Activated CD8-positive, alpha-beta T cell treated with anti-CD3 and anti-CD28 coated beads for 36 hours (primary cell): ENCODE measurements around the gene NEK6. TPM values are rescaled to one million over a fixed set of nuclear protein-coding genes. Genes with fewer than 3 reads are reported as not detected.

Experiments used
- ATAC-seq: fragments of 200-7000 bp; cut with Tn5 transposase; one replicate; pipeline ENCODE4 v1.10.0; 2021; ENCODE audit warnings: mild to moderate bottlenecking, moderate library complexity
- CTCF ChIA-PET: fragments of 350-600 bp; sonication (Branson Sonifier 250); formaldehyde crosslinking; loops from one replicate; lab custom pipeline; 2021; ENCODE audit warnings: antibody characterized with exemption; lab: Charles Lee
- POLR2A ChIA-PET: fragments of 350-600 bp; sonication (Branson Sonifier 250); formaldehyde crosslinking; loops from one replicate; lab custom pipeline; 2021; ENCODE audit warnings: antibody characterized with exemption; lab: Charles Lee
- DNase-seq: peaks from one replicate; pipeline ENCODE4 v3.0.0-alpha.2; 2020
- H3K27ac Mint-ChIP-seq: one replicate; pipeline ENCODE4 v1.8.0; 2021; ENCODE audit warnings: mild to moderate bottlenecking, mixed read lengths
- H3K27me3 Mint-ChIP-seq: one replicate; pipeline ENCODE4 v1.8.0; 2021; ENCODE audit warnings: mixed read lengths
- H3K36me3 Mint-ChIP-seq: one replicate; pipeline ENCODE4 v1.8.0; 2021; ENCODE audit warnings: low read depth, mixed read lengths
- H3K4me1 Mint-ChIP-seq: one replicate; pipeline ENCODE4 v1.8.0; 2021; ENCODE audit warnings: low read depth, mixed read lengths
- H3K4me3 Mint-ChIP-seq: one replicate; pipeline ENCODE4 v1.8.0; 2021; ENCODE audit warnings: mild to moderate bottlenecking, moderate library complexity, mixed read lengths
- H3K9me3 Mint-ChIP-seq: one replicate; pipeline ENCODE4 v1.8.0; 2021; ENCODE audit warnings: mixed read lengths
- intact Hi-C: fragments of 100-400 bp; cut with micrococcal nuclease; formaldehyde crosslinking; loops from one replicate; pipeline ENCODE4 v1.10.0; 2022
- total RNA-seq, 2 experiments: library from RNA; stranded (reverse); gene quantifications; one replicate each; pipeline ENCODE4 v1.2.3, GENCODE V29; 2021
- TF ChIP-seq, protein P1 (sequence below): fragments of 200-600 bp; IDR thresholded peaks from one replicate; pipeline ENCODE4 v1.8.0; 2022; ENCODE audit warnings: antibody characterized with exemption, mild to moderate bottlenecking

Gene NEK6
- total RNA-seq, 2 experiments from 2014 or later, result 20.2 to 21.8 TPM

DNA sequence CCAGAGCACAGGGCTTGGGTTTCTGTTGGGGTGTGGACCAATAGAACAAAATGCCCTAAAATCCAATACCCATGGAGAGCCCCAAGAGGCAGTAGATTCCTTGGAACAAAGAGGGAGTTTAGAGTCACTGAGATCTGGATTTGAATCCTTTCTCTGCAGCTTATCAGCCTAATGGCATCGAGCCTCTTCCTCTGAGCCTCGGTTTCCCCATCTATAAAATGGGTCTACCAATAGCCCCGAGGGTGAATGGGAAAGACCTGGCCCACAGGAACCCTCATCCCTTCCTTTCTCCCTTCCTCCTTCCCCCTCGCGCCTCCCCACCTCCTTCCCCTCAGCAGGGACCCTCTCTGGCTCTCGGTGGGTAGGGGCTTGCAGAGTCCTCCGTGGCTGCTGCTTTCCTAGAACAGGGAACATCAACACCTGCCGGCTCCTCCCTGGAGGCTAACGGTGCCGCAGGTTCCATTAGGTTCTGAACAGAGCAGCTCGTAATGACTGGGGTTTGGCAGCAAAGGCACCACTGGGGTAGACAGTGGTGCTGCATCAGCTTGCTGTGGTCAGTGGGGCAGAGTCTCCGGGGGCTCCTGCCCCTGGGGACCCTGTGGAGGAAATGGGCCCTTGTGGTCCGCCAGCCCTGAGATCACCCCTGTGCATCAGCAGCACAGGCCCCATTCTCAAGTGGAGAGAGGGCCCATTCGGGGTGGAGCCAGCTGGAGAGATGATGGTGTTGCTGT, 40.3 kb downstream of the NEK6 start:
- no peak overlapping the region for H3K27ac Mint-ChIP-seq
- DNase-seq, result no peak
- H3K4me3 Mint-ChIP-seq, result no peak overlapping the region
- no peak for ATAC-seq
- TF ChIP-seq, protein P1, sequence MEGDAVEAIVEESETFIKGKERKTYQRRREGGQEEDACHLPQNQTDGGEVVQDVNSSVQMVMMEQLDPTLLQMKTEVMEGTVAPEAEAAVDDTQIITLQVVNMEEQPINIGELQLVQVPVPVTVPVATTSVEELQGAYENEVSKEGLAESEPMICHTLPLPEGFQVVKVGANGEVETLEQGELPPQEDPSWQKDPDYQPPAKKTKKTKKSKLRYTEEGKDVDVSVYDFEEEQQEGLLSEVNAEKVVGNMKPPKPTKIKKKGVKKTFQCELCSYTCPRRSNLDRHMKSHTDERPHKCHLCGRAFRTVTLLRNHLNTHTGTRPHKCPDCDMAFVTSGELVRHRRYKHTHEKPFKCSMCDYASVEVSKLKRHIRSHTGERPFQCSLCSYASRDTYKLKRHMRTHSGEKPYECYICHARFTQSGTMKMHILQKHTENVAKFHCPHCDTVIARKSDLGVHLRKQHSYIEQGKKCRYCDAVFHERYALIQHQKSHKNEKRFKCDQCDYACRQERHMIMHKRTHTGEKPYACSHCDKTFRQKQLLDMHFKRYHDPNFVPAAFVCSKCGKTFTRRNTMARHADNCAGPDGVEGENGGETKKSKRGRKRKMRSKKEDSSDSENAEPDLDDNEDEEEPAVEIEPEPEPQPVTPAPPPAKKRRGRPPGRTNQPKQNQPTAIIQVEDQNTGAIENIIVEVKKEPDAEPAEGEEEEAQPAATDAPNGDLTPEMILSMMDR, result no peak
- ChIA-PET CTCF (interaction anchor here (1.4 kb wide), 1 partner anchor 171 kb away, joined by 9 read pairs; no protein-coding TSS in a partner anchor), POLR2A (no interaction called here)
- peaks cover 22% of the 10 kb centered on the region for H3K4me1 Mint-ChIP-seq
- H3K9me3 Mint-ChIP-seq, result no peaks in the 10 kb centered on the region
- peaks cover 5% of the 10 kb centered on the region for H3K36me3 Mint-ChIP-seq
- intact Hi-C loops, result no loop called here
- peaks cover 5% of the 10 kb centered on the region for H3K27me3 Mint-ChIP-seq

DNA sequence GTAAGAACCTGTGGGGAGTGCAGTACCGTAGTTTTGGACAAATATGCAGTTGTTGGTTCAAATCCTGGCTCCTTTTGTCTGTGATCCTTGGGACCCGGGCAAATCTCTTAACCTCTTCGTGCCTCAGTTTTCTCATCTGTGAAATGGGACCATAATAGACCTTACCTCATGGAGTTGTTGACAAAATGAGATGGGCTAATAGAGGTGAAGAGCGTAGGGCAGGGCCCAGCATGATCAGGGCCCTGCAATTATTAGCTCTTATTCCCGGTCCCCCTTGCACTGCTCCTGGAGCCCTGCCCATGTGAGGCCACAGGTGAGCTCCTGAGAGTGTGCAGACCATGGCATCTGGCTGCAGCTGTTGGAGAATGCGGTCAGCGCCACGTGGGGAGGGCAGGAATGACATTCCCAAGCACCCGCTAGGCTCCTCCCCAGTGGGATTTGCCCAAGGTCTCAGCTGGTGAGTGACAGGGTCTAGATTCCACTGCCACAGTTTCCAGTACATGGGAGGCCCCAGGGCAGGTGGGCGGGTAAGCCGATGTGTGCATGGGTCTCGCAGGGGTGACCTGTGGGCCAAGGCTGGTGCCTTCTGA, 41.0 kb downstream of the NEK6 start:
- Mint-ChIP-seq H3K36me3 (peaks cover 5% of the 10 kb centered on the region), H3K4me3 (no peak overlapping the region), H3K4me1 (peaks cover 16% of the 10 kb centered on the region), H3K27ac (no peak overlapping the region), H3K27me3 (peaks cover 5% of the 10 kb centered on the region), H3K9me3 (no peaks in the 10 kb centered on the region)
- DNase-seq (no peak), ATAC-seq (no peak)
- intact Hi-C loops, result no loop called here
- TF ChIP-seq, protein P1, result no peak
- ChIA-PET CTCF (no interaction called here), POLR2A (no interaction called here)

DNA sequence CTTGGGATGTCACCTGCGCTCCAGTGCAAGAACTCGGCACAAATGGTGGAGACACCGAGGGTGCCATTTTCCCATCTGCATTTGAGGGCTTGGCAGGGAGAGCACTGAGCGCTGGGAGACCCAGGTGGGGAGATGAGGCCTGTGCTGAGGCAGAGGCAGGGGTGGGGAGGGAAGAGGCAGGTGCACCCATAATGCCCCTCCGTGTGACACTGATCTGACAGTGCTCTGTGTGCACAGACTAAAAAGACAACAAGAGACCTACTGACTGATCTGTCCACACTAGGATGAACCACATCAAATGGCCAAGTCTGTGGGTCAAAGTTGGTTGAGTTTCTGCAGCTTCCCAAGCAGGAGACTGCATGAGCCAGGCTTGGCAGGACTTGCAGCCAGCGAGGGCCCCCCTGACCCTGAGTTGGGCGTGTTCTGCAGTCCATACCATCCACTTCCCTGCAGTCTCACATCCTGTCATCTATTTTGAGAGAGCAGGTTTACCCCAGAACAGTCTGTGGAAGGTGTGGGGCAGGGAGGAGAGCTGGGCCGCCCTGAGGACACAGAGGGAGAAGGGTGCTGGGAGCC, 41.9 kb downstream of the NEK6 start:
- peaks cover 9% of the 10 kb centered on the region for H3K4me1 Mint-ChIP-seq
- intact Hi-C loops, result no loop called here
- H3K27ac Mint-ChIP-seq, result no peak overlapping the region
- peaks cover 2% of the 10 kb centered on the region for H3K27me3 Mint-ChIP-seq
- no peak for ATAC-seq
- CTCF ChIA-PET, result no interaction called here
- no peaks in the 10 kb centered on the region for H3K9me3 Mint-ChIP-seq
- POLR2A ChIA-PET, result no interaction called here
- no peak overlapping the region for H3K4me3 Mint-ChIP-seq
- H3K36me3 Mint-ChIP-seq, result peaks cover 1% of the 10 kb centered on the region
- TF ChIP-seq, protein P1, result no peak
- DNase-seq, result no peak

DNA sequence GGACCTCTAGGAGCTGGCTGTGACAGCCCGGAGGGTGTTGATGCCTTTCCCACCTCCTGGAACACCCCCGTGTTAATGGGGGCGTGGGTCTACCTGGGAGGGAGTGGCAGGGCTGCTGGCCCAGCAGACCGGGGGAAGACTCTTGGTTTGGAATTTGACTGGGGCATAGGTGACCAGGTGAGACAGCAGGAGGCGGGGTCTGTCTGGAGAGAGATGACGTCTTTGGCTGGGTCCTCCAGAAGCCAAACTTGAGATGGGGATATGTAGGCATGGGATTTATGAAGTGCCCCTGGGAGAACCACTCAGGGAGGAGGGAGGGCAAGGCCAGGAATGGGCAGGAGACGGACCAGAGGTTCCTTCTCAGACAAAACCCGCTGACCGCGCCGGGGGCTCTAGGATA, 42.6 kb downstream of the NEK6 start:
- ChIA-PET POLR2A (no interaction called here), CTCF (no interaction called here)
- intact Hi-C loops, result no loop called here
- Mint-ChIP-seq H3K4me3 (no peak overlapping the region), H3K9me3 (no peaks in the 10 kb centered on the region), H3K27me3 (no peaks in the 10 kb centered on the region), H3K4me1 (peaks cover 4% of the 10 kb centered on the region), H3K36me3 (no peaks in the 10 kb centered on the region), H3K27ac (no peak overlapping the region)
- ATAC-seq (no peak), DNase-seq (no peak)
- TF ChIP-seq, protein P1, result no peak

DNA sequence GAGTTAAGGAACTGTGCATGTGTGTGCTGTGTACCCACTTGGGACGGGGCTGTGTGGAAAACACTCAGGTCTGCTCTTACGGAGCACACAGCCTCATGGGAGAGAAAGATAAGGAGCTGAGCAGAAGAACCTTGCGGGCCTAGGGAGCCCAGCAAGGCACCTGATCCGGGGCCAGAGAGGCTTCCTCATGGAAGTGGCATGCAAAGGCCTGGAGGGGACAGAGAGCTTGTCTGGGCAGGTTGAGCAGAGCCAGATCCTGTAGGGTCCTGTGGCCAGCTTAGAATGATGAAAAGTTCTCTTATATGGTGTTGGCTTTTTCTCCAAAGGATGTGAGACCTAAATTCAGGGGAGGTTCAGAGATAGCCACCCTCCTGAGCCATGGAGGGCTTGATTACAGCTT, 45.2 kb downstream of the NEK6 start:
- Mint-ChIP-seq H3K27me3 (no peaks in the 10 kb centered on the region), H3K27ac (no peak overlapping the region), H3K9me3 (no peaks in the 10 kb centered on the region), H3K36me3 (peaks cover 2% of the 10 kb centered on the region), H3K4me3 (no peak overlapping the region), H3K4me1 (peaks cover 6% of the 10 kb centered on the region)
- intact Hi-C loops, result no loop called here
- no peak for DNase-seq
- TF ChIP-seq, protein P1, result no peak
- POLR2A ChIA-PET, result no interaction called here
- CTCF ChIA-PET, result interaction anchor here (1.6 to 3.7 kb wide), 2 partner anchors 10 to 176 kb away, joined by 4 to 17 read pairs; no protein-coding TSS in a partner anchor
- no peak for ATAC-seq
